NCI-H2227 (cell line): ENCODE results near the gene BCAM.
"Not testable (repeated sequence)": the region's sequence is repeated elsewhere in the genome, so short reads cannot be mapped to it uniquely, and the experiment has no call there.

Experiments
- DNase-seq: peaks from one replicate; lab custom pipeline; 2025; ENCODE audit not compliant: unreplicated experiment; lab: John Stamatoyannopoulos, UW

BCAM gene

DNA sequence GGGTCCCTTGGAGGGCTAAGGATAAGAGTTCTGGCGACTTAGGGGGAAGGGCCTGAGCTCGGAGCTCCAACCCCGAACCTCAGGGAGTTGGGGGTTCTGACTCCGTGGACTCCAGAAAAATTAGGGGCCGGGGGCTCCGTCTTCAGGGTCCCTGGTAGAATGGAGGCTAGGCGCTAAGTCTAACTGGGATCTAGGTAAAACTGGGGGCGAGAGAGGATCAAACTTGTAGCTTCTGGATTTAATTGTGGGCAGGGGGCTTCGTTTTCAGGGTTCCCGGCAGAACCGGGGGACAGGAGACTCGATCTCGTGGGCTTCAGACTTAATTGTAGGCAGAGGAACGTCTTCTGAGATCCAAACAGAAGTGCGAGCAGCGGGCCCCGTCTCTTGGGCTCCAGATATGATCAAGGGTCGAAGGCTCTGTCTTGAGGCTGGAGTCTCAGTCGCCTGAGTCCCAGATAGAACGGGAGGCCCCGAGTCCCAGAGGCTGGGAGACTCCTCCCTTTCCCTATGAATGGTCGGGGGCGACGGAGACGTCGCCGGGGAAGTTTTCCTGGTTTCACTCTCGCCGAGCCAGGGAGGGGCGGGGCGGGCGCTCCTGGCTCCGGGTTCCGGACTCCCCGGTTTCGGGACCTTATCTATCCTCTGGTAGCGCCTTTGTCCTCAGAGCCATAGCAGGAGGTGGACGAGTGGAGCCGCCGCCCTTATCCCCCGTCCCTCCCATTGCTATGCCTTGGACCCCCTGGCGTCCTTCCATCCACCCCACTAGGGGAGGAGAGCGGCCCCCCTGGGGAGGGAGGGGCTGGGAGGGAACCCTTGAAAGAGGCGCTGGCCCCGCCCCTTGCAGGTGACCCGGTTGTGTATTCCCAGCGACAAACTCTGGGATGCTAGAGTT, 38.5 kb downstream of the BCAM start:
- peak; percentile 54 for DNase-seq

DNA sequence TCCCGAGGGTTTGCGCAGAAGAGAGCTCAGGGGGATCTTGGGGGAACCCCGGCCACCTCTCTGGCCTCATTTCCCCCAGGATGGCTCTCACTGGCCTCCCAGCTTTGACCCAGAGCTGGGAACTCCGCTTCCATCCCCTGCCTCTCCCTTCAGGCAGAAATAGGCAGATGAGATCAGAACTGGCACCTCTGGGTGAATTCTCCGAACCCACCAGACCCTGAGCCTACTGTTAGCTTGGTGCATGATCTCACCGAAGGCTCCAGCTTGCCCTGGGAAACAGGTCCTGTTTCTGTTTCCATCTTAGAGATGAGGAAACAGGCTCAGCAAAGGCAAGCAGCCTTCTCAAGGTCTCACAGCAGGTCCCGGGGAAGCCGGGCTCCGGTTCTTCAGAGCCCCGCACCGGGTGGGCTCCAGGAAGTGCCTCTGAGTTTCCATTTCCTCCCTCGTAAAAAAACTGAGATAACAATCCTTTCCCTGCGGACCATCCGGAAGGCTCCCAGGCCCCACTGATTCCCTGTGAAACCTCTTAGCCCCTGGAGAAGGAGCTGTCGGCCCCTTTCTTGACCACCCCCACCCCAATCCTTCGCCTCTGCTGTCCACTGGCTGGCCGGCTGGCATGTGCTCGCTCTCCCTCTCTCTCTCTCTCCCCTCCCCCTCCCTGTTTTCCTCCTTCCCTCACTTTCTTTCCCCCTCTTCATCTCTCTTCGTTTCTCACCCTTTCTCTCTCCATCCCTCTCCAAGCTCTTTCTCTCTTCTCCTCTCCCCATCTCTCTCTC, 39.3 kb downstream of the BCAM start:
- DNase-seq = peak; percentile 34

DNA sequence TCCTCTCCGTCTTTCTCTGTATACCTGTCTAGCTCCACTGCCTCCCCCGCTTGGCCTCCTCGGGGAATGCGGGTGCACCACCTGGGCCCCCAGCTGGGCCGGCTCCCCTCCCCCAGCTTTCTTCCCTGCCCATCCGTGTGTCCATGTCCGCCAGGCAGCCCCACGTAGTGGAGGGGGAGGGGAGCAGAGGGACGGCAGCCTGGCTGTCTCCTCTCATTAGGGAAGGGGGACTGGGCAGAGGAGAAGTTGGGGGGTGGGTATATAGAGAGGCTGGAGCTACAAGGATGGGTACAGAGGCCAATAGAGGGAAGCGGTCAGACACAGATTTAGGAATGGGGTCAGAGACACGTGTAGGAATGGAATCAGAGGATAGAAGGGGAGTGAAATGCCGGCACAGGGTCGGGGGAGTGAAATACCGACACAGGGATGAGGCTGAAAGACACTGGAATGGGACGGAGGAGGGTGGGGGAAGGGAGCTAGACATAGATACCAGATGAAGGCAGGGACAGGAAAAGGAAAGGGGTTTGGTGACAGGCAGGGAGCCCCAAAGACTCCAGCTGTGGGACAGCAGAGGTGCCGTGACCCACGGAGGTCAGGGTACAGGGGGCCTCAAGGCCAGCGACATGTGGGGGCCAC, 40.0 kb downstream of the BCAM start:
- DNase-seq = peak; percentile 35

DNA sequence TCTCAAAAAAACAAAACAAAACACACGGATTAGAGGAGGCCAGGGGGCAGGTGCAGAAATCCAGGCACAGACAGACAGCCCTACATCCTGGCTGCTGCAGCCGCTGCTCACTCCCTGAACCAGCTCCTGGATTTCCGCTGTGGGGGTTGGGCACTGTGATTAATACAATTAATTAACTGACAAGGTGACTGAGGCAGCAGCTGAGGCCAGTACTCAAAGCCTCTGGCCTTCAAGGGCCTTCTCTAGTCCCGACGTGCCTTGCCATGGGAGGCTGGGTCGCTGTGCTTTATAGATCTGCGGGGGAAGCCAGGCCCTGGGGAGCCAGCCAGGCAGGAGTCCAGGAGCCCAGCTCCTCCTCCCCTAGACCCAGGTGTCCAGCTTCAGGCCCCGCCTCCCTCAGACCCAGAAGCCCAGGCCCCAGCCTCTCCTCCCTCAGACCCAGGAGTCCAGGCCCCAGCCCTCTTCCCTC, 41.8 kb downstream of the BCAM start:
- no peak for DNase-seq

DNA sequence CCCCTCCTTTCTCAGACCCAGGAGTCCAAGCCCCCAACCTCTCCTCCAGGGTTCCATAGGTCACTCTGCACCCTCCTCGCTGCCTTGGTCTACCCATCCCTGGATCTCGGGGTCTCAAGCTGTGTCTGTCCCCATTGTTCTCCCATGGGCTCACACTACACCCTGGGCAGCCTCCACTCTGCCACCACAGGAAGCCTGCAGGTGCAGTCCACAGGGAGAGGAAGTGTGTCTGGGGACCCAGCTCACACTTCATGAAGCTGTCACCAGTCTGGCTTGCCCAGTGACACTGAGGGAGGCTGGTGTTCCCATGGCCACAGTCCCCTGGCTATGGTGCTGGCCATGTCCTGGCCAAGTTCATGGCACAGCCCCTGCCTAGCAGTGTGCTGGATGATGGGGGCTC, 42.5 kb downstream of the BCAM start:
- no peak for DNase-seq

DNA sequence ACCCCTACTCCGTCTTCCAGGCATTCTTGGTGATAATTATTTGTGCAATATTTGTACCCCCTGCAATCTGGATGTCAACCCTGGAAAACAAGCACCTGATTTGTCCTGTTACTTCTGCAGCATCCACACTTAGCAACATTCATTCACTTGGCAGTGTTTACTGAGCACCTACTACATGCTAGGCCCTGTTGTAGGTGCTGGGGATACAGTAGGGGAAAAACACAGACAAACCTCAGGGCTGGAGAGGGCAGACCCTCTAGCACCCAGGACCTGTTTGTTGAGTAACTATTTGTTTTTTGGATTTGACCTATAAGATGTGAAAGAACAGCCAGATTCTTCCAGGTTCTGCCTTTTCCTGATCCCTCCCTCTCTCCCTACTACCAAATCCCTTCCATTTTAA, 46.7 kb downstream of the BCAM start:
- DNase-seq = no peak

DNA sequence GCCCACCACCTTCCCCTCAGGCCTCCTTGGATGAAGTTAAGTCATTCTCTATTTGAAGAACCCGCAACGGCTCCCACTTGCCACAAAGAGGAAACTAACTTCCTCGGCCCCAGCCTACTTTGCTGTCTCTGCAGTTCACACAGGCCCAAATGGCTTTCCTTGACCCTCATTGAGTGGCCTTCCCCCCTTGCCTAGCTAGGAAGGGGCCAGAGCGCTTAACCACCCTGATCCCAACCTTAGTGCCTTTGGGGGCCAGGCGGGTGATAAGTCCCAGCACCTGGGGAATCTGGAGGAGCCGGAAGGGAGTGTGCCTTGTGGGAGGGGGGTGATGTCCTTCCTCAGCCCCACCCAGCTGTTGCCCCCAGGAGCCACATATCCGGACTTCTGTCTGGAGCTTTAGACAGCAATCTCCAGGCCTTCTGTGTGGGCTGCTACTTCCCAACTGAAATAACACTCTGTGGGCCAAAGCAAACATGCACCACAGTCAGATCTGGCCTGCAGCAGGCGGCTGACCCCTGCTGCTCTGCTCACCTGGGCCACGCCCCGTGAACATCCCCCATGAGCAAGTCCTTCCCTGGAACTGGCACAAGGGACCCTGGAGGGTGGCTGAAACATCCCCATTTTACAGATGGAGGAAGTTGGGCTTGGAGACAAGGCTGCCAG, 47.6 kb downstream of the BCAM start:
- no peak for DNase-seq

DNA sequence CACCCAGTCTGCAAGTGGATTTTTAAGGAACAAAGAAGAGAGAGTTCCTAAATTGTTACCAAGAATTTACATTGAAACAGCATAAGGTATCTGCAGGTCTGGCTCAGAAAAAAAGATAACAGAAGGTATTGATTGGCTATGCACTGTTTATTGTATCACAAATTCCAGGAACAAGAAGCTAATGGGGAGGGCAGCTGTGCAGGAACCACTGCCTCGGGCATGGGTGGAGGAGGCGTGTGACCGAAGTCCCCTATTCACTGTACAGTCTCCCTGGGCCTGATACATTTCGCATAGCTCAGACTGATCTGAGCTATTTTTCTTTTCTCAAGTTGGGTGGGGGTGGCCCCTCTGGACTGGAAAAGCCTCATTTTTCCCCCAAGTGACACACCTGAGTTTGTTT, 48.9 kb downstream of the BCAM start:
- DNase-seq = no peak

DNA sequence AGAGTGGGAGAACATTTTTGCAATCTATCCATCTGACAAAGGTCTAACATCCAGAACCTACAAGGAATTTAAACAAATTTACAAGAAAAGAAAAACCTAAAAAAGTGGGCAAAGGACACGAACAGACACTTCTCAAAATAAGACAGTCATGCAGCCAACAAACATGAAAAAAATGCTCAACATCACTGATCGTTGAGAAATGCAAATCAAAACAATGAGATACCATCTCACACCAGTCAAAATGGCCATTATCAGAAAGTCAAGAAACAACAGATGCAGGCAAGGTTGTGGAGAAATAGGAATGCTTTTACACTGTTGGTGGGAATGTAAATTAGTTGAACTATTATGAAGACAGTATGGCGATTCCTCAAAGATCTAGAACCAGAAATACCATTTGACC, 52.7 kb downstream of the BCAM start:
- not testable (repeated sequence) for DNase-seq

DNA sequence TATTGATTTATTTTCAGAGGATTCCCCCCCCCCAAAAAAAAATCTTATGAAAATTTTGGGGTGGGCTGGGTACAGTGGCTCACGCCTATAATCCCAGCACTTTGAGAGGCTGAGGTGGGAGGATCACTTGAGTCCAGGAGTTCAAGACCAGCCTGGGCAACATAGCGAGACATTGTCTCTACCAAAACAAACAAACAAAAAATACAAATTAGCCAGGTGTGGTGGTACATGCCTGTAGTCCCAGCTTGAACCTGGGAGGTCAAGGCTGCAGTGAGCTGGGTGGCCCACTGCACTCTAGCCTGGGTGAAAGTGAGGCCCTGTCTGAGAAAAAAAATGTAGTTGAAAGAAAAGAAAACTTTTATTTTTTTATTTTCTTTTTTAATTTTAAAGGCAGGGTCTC, 55.1 kb downstream of the BCAM start:
- no peak for DNase-seq

DNA sequence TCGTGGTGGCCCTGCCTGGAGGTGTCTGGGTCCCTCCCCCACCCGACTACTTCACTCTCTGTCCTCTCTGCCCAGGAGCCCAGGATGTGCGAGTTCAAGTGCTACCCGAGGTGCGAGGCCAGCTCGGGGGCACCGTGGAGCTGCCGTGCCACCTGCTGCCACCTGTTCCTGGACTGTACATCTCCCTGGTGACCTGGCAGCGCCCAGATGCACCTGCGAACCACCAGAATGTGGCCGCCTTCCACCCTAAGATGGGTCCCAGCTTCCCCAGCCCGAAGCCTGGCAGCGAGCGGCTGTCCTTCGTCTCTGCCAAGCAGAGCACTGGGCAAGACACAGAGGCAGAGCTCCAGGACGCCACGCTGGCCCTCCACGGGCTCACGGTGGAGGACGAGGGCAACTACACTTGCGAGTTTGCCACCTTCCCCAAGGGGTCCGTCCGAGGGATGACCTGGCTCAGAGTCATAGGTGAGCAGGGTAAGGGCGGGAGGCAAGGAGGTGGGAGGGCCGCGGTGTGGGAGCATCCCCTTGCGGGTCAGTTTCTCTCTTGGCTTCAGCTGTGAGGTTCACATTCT, 56.4 kb downstream of the BCAM start:
- DNase-seq = no peak

DNA sequence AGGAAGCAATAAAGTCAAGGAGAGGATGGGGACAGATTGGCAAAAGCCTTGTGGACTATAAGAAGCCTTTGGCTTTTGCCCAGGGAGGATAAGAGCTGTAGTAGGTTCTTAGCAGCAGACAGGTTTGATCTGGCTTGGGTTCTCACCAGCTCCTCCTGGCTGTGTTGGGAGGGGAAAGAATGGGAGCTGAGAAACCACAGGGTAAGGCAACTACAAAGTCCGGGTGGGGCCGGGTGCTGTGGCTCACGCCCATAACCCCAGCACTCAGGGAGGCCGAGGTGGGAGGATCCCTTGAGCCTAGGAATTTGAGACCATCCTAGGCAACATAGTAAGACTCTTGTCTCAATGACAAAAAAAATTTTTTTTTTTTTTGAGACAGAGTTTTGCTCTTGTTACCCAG, 57.8 kb downstream of the BCAM start:
- DNase-seq = no peak

DNA sequence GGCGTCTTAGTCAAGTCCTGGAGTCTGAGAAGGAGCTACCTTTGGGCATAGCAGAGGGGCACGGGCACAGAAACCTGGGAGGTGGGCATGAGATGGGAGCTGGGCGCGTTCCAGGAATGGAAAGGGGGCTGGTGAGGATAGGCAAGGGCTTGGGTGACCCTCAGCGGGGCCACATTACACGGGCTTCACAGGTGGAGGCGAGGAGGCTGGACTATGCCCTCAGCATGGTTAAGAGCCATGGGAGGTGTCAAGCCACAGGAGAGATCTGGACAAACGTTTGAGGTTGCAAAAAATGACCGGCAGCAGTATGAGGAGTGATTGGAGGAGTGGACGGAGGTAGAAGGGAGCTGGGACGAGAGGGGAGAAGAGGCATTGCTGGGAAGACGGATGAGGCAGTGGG, 58.7 kb downstream of the BCAM start:
- no peak for DNase-seq

DNA sequence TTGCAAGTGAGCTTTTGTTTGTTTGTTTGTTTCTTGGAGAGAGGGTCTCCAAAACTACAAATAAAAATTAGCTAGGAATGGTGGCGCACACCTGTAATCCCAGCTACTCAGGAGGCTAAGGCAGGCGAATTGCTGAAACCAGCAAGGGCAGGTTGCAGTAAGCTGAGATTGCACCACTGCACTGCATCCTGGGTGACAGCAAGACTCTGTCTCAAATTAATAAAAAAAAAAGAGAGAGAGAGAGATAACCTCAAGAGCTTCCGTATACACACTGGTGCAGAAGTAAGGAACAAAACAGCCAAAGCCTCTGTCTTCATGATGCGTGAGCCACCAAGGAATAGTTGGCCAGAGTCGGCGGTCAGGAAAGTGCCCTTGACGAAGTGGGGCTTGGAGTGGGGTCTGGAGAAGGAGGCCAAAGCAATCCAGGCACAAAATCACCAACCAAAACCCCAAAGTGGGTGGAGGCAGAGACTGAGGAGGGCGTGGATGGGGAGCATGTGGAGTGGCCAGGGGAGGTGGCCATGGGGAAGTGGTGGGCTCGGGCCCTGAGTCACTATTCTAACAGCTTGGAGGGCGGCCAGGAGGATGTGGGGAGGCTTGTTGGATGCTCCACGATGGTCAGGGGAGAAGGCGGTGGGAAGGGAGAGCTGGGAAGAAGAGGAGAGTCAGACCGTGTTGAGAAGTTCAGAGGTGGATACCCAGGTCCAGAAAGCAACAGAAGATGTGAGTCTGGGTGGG, 61.0 kb downstream of the BCAM start:
- DNase-seq = no peak
